Thoracic aorta (tissue), 2 donors: ENCODE measurements around the gene TJP1. TPM values are rescaled to one million over a fixed set of nuclear protein-coding genes. Genes with fewer than 3 reads are reported as not detected.
"Not testable (repeated sequence)": the region's sequence is repeated elsewhere in the genome, so short reads cannot be mapped to it uniquely, and the experiment has no call there.

Source experiments
- ATAC-seq: fragments of 150-250 bp; one replicate; pipeline ENCODE4 v1.8.0; 2017; ENCODE audit warnings: low read depth; ENCODE audit not compliant: insufficient number of reproducible peaks, low FRiP score
- DNase-seq: peaks from one replicate; pipeline ENCODE4 v3.0.0-alpha.2; 2020; ENCODE audit warnings: low spot score
- H3K27ac ChIP-seq, 2 donors: fragments of 200-600 bp; sonication (generic); 1 replicate in 1 of 2; 2 replicates in 1 of 2; pipeline ENCODE4 v1.5.1; 2016; ENCODE audit warnings: mild to moderate bottlenecking in 2 of 2, moderate library complexity in 2 of 2
- H3K27me3 ChIP-seq: fragments of 200-600 bp; sonication (generic); replicated peaks from 2 replicates; pipeline ENCODE4 v1.6.0; 2016; ENCODE audit warnings: mild to moderate bottlenecking; ENCODE audit not compliant: insufficient read depth
- H3K36me3 ChIP-seq: fragments of 200-600 bp; sonication (generic); one replicate; pipeline ENCODE4 v1.5.1; 2016
- H3K4me1 ChIP-seq, 2 donors: fragments of 200-600 bp; sonication (generic); 1 replicate in 1 of 2; 2 replicates in 1 of 2; pipeline versions ENCODE4 v1.5.1 to v1.6.0; 2016; ENCODE audit warnings: low read depth in 2 of 2, mild to moderate bottlenecking in 1 of 2; ENCODE audit not compliant: control insufficient read depth in 1 of 2
- H3K4me3 ChIP-seq: fragments of 200-600 bp; sonication (generic); 2 replicates; pipeline ENCODE4 v1.5.1; 2016; ENCODE audit warnings: mild to moderate bottlenecking
- H3K9me3 ChIP-seq: fragments of 200-600 bp; sonication (generic); 2 replicates; pipeline ENCODE4 v1.5.1; 2016
- total RNA-seq, 2 donors: library from RNA; depleted of rRNA; stranded (reverse); fragments of >200 nt; gene quantifications; one replicate each; pipeline versions ENCODE4 v1.1.0 to v1.2.3, GENCODE V29; 2016
- TF ChIP-seq, protein P1 (sequence below): fragments of 200-600 bp; sonication (generic); IDR thresholded peaks from one replicate; pipeline ENCODE4 v1.5.1; 2019; ENCODE audit warnings: antibody characterized with exemption

TJP1 gene
- total RNA-seq, 2 donors from 2014 or later: 78.4 to 146 TPM

DNA sequence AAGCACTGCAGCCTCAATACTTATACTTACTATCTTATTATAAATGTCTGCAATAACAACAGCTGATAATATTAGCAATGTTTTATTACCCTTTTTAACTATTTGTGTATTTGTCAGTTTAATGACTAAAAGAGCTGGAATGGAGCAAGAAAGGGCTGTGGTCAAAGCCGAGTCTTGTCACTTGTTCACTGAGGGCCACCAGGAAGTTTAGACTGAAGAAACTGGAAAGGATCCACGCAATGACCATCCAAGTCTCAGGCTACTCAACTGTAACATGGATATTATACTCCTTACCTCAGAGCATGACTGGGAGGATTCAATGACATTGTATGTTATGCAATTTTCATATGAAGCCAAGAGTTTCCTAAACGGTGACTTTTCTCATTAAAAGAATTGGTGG lies 90.4 kb downstream of the TJP1 start:
- TF ChIP-seq, protein P1, sequence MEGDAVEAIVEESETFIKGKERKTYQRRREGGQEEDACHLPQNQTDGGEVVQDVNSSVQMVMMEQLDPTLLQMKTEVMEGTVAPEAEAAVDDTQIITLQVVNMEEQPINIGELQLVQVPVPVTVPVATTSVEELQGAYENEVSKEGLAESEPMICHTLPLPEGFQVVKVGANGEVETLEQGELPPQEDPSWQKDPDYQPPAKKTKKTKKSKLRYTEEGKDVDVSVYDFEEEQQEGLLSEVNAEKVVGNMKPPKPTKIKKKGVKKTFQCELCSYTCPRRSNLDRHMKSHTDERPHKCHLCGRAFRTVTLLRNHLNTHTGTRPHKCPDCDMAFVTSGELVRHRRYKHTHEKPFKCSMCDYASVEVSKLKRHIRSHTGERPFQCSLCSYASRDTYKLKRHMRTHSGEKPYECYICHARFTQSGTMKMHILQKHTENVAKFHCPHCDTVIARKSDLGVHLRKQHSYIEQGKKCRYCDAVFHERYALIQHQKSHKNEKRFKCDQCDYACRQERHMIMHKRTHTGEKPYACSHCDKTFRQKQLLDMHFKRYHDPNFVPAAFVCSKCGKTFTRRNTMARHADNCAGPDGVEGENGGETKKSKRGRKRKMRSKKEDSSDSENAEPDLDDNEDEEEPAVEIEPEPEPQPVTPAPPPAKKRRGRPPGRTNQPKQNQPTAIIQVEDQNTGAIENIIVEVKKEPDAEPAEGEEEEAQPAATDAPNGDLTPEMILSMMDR: no peak
- Histone ChIP-seq H3K27me3 (no peaks in the 10 kb centered on the region), H3K9me3 (no peaks in the 10 kb centered on the region), H3K4me1 (peaks cover 0 to 12% of the 10 kb centered on the region in 2 donors), H3K27ac (no peak overlapping the region), H3K36me3 (peaks cover 17% of the 10 kb centered on the region), H3K4me3 (no peak overlapping the region)
- ATAC-seq: no peak
- DNase-seq: no peak

DNA sequence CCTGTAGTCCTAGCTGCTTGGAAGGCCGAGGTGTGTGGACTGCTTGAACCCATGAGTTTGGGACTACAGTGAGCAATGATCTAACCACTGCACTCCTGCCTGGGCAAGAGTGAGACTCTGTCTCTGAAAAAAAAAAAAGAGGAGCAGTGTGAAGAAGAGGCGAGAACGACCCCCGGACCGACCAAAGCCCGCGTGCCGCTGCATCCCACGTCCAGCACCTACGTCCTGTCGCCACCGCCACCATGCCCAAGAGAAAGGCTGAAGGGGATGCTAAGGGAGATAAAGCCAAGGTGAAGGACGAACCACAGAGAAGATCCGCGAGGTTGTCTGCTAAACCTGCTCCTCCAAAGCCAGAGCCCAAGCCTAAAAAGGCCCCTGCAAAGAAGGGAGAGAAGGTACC lies 91.8 kb downstream of the TJP1 start:
- not testable (repeated sequence) for DNase-seq, H3K4me3 ChIP-seq, H3K27me3 ChIP-seq, ATAC-seq, H3K27ac ChIP-seq, H3K4me1 ChIP-seq, H3K9me3 ChIP-seq
- peaks cover 16% of the 10 kb centered on the region for H3K36me3 ChIP-seq

DNA sequence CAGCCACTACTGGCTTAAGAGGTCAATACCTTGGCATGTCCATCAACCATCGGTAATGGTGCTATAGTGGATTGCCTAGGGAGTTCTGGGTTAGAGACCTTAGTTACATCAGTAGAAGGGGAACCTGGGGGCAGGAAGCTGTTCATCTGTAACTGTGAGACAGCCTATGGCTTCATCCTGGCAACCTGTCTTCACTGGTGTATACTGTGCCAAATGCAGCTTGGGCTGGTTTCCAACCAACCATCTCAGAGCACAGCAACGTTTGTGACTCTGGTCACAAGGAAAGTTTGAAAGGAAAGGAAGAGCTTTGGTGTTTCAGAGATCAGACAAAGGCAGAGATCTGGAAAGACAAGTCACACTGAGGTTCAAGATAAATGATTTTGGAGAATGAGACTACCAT lies 93.8 kb downstream of the TJP1 start:
- no peak for ATAC-seq
- Histone ChIP-seq H3K27ac (no peak overlapping the region), H3K4me1 (peaks cover 0 to 5% of the 10 kb centered on the region in 2 donors), H3K36me3 (peaks cover 17% of the 10 kb centered on the region), H3K4me3 (no peak overlapping the region), H3K27me3 (no peaks in the 10 kb centered on the region), H3K9me3 (no peaks in the 10 kb centered on the region)
- TF ChIP-seq, protein P1: no peak
- no peak for DNase-seq

DNA sequence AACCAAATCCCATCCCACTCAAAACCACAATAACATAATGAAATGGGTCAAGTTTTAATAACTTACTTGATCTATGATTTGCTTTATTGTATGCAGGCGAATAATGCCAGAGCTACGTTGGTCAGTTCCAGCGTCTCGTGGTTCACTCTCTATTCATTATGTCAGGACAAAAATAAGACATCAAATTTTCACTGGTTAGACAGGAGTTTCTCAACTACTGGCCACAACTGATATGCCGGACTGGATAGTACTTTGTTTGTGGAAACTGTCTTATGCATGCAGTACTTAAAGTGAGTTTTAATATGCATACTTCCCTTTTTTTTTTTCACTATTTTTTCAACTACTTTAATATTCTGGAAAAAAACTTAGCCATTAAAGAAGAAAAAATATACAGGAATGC lies 94.4 kb downstream of the TJP1 start:
- DNase-seq: no peak
- no peak overlapping the region for H3K27ac ChIP-seq
- peaks cover 0 to 5% of the 10 kb centered on the region in 2 donors for H3K4me1 ChIP-seq
- no peaks in the 10 kb centered on the region for H3K27me3 ChIP-seq
- ATAC-seq: no peak
- peaks cover 21% of the 10 kb centered on the region for H3K36me3 ChIP-seq
- H3K9me3 ChIP-seq: no peaks in the 10 kb centered on the region
- TF ChIP-seq, protein P1: no peak
- H3K4me3 ChIP-seq: no peak overlapping the region

DNA sequence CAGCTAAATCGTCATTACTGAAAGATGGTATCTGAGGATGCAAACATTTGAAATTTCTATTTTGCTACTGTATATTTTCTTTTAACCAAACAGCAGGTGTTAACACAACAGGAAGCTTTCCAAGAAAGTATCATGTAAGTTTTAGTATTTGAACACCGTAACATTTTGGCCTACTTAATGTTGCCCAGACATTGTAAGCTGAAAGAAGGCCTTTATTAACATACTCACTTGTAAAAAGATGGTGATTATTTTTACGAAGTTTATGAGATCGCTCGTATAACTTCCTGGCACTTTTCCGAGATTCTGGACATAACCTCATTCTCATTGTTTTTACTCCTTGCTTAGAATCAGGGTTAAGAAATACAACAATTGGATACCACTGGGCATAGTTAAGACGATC lies 95.7 kb downstream of the TJP1 start:
- no peak for DNase-seq
- ATAC-seq: no peak
- Histone ChIP-seq H3K9me3 (no peaks in the 10 kb centered on the region), H3K27ac (no peak overlapping the region), H3K4me1 (peaks cover 0 to 5% of the 10 kb centered on the region in 2 donors), H3K4me3 (no peak overlapping the region), H3K27me3 (no peaks in the 10 kb centered on the region), H3K36me3 (peaks cover 23% of the 10 kb centered on the region)
- TF ChIP-seq, protein P1: no peak

DNA sequence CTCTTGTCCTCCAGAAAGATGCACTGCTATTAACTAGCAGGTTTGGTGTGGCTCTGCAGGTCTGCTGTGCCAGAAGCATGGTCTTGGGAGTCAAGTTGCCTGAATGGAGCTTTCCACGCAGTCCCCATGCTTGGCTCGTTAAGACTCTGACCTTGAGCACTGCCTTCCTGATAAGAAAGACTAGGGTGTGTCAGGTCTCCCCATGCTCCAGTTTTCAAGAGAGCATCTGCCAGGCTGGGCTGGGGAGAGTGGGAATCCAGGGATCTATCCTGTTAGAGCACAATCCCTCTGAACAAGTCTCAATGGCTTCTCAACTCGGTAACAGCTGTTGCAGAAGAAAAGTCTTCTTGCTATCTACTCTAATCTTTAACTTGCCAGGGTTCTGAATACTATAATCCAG lies 98.2 kb downstream of the TJP1 start:
- ATAC-seq (no peak), DNase-seq (no peak)
- H3K27ac ChIP-seq: no peak overlapping the region
- TF ChIP-seq, protein P1: no peak
- H3K4me3 ChIP-seq: no peak overlapping the region
- no peaks in the 10 kb centered on the region for H3K9me3 ChIP-seq
- no peaks in the 10 kb centered on the region for H3K27me3 ChIP-seq
- peaks cover 38% of the 10 kb centered on the region for H3K36me3 ChIP-seq
- H3K4me1 ChIP-seq: peaks cover 0 to 5% of the 10 kb centered on the region in 2 donors
